Right cardiac atrium (tissue), 5 donors: ENCODE results near the gene KIFAP3. TPM values are rescaled to one million over a fixed set of nuclear protein-coding genes. Genes with fewer than 3 reads are reported as not detected.
A peak's percentile ranks its signal among the peaks of the same experiment; 100 is the strongest.
"Not testable (repeated sequence)": the region's sequence is repeated elsewhere in the genome, so short reads cannot be mapped to it uniquely, and the experiment has no call there.

Source experiments
- ATAC-seq, 2 donors: fragments of 200-7000 bp; cut with Tn5 transposase; one replicate each; pipeline versions ENCODE4 v1.8.0 to v1.9.1; 2020; ENCODE audit warnings: moderate library complexity in 2 of 2, mild to moderate bottlenecking in 1 of 2
- DNase-seq, 3 donors: peaks; one replicate each; pipeline ENCODE4 v3.0.0-alpha.2; 2020
- H3K27ac ChIP-seq: one replicate; pipeline ENCODE4 v1.5.1; 2013; ENCODE audit warnings: mild to moderate bottlenecking, low read length, control low read depth, moderate library complexity
- H3K27me3 ChIP-seq: one replicate; pipeline ENCODE4 v1.6.1; 2013; ENCODE audit not compliant: control insufficient read depth, insufficient read depth
- H3K4me1 ChIP-seq: one replicate; pipeline ENCODE4 v1.6.1; 2013; ENCODE audit warnings: low read length; ENCODE audit not compliant: control insufficient read depth, insufficient read depth
- H3K4me3 ChIP-seq: one replicate; pipeline ENCODE4 v1.5.1; 2013; ENCODE audit warnings: low read length, control low read depth
- H3K9me3 ChIP-seq: one replicate; pipeline ENCODE4 v1.6.1; 2013; ENCODE audit warnings: low read length; ENCODE audit not compliant: control insufficient read depth
- WGBS: extraction: QIAGEN DNeasy Blood & Tissue Kit; methylation state at CpG from one replicate; pipeline ENCODE4 v1.1.7; 2013; 5-methylcytosine and 5-hydroxymethylcytosine counted together
- intact Hi-C, 4 donors: fragments of 100-400 bp; cut with DNase I; formaldehyde crosslinking; loops; one replicate each; pipeline versions ENCODE4 v1.11.0 to v1.14.0; 2022 to 2023
- polyA plus RNA-seq: library from polyadenylated mRNA; stranded (reverse); fragments of 200-250 nt; gene quantifications from one replicate; pipeline ENCODE4 v1.2.3, GENCODE V29; 2013
- total RNA-seq, 4 donors: library from RNA; stranded (reverse); fragmentation: NEBNext Ultra II Directional; extraction: Animal tissue kit (Norgen Biotek cat#: 25700); gene quantifications; one replicate each; pipeline ENCODE4 v1.2.1, GENCODE V29; 2021
- donor health status: healthy with polysubstance abuse.
- donor health status: DM: no; HTN: yes; CAD: no.
- donor health status: DM: no; HTN: no; CAD: no.
- donor health status: DM: no; HTN: yes; CAD: no; lungs with severe emphysema.
- donor health status: DM: yes; HTN: yes; CAD: no.

Gene KIFAP3
- total and polyA plus RNA-seq, 5 donors = 25.6 to 68.2 (median 54.7) TPM

DNA sequence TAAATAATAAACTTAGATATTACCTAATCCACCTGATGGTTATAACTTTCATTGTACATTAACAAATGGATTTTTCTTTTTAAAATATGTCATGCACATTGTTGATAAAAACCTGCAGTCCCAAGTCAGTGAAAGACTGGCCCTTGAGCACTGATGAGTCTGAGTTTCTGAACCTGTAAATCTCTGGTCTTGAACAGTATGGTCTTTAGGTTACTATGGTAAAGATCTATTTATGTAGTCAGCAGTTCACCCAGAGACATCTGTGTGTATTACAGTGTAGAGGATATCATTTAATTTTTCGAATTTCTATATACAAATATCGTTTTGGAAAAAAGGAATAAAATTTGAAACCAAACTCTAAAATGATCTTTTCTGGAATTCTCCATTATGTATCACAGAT lies 150.4 kb downstream of the KIFAP3 start:
- ATAC-seq (no peak), DNase-seq (no peak)
- Histone ChIP-seq H3K27ac (no peak overlapping the region), H3K4me3 (no peak overlapping the region), H3K4me1 (no peaks in the 10 kb centered on the region), H3K9me3 (no peaks in the 10 kb centered on the region), H3K27me3 (no peaks in the 10 kb centered on the region)
- intact Hi-C loops = loop anchor here in 2 of 4 donors (10.0 kb wide), 2 partner anchors 851 to 961 kb away; no protein-coding TSS in a partner anchor
- 98% methylated on average over 2 of the region's 2 CpGs for WGBS

DNA sequence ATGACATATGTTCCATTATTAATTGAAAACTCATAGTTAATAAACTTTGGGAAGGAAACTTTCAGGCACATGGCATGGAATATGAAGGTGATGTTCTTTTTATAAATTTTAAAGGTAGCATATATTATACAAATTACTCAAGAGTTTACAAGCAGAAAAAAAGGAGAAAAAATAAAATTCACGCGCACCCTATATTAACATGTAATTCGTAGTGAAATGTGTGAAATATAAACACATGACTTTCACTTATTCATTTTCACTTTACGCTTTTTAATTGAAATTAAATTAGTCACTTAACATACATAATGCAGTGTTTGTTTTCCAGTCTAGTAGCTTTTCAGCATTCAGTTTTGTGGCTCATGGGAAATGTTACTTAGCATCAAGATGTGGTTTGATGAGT lies 153.4 kb downstream of the KIFAP3 start:
- no peak for DNase-seq

DNA sequence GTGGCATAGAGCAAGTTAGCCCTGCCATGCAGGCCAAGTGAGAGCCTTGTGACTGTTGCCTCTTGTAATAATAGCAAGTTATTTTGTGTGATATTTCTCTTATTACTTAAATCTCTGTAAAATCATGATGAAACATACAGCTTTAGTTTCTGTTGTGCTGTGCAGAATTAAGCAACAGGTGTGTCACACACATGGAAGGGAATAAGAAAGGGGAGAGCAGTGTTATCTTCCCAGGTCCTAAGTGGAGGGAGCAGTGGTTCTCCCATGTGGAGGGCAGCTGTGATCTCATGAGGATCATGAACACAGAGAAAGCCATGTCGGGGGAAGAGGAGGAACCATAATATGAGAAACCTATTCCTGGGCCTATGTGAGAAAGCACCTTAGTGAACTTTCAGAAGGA lies 155.6 kb downstream of the KIFAP3 start:
- 94% methylated on average over 1 of the region's 1 CpG for WGBS
- Histone ChIP-seq H3K27ac (no peak overlapping the region), H3K4me3 (no peak overlapping the region), H3K4me1 (no peaks in the 10 kb centered on the region), H3K27me3 (no peaks in the 10 kb centered on the region), H3K9me3 (no peaks in the 10 kb centered on the region)
- no peak for ATAC-seq
- no peak for DNase-seq
- intact Hi-C loops = no loop called here

More for the DNA sequence above, 153.4 kb downstream of the KIFAP3 start:
- ATAC-seq = no peak
- H3K4me1 ChIP-seq = no peaks in the 10 kb centered on the region
- no peak overlapping the region for H3K27ac ChIP-seq
- intact Hi-C loops = loop anchor here in 2 of 4 donors (10.0 kb wide), 2 partner anchors 854 to 964 kb away; no protein-coding TSS in a partner anchor
- H3K27me3 ChIP-seq = no peaks in the 10 kb centered on the region
- H3K9me3 ChIP-seq = no peaks in the 10 kb centered on the region
- no peak overlapping the region for H3K4me3 ChIP-seq
- 97% methylated on average over 4 of the region's 4 CpGs for WGBS

DNA sequence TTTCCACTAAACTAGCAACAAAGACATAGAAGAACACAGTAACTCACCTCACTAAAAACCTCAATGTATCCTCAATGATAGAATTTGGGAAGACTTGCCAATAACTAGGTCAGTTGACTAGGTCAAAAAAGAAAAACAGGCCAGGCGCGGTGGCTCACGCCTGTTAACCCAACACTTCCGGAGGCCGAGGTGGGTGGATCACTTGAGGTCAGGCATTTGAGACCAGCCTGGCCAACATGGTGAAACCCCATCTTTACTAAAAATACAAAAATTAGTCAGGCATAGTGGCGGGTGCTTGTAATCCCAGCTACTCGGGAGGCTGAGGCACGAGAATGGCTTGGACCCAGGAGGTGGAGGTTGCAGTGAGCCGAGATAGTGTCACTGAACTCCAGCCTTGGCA lies 156.3 kb downstream of the KIFAP3 start:
- H3K4me3 ChIP-seq, ATAC-seq, H3K4me1 ChIP-seq, H3K27me3 ChIP-seq, intact Hi-C loops, H3K27ac ChIP-seq, DNase-seq, H3K9me3 ChIP-seq: not testable (repeated sequence)
- WGBS = 96% methylated on average over 9 of the region's 9 CpGs

DNA sequence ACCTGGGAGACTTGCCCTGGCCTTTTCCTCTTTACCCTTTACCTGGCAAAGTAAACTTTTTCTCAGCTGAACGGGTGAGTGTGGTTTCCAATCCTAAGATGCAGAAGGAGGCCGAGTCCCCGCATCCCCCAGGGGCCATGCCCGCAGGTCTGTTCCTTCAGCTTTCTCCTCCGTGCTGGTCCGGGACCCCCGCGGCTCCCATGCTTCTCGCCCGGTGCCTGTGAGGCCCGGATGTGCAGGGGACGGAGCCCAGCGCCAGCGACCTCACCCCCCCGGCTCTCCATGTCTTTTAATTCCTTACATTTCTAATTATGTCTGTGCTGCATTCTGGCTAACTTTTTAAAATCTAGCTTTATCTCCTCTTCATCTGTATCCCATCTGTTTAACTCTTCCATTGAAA lies 159.3 kb downstream of the KIFAP3 start:
- intact Hi-C loops = no loop called here
- Histone ChIP-seq H3K27me3 (no peaks in the 10 kb centered on the region), H3K9me3 (no peaks in the 10 kb centered on the region), H3K4me1 (no peaks in the 10 kb centered on the region), H3K4me3 (no peak overlapping the region), H3K27ac (no peak overlapping the region)
- DNase-seq (peak in 1 of 3 donors; percentile 44), ATAC-seq (no peak)
- WGBS = 41% methylated on average over 15 of the region's 15 CpGs

DNA sequence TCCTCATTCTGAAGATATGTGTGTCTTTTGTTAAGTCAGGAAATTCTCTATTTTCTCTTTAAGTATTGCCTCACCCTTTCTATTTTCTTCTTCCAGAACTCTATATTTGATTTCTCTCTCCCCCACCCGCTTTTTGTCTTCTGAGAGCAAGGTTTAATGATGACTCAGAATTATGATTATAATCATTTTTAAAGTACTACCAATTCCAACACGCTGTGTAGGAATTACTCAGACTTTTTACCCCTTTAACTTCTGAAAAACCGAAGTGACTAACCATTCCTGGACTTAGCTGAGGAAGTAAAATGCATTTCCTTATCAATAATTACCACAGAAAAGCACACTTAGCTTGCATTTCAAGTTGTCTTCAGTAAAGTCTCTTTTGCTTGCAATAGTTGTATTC lies 160.0 kb downstream of the KIFAP3 start:
- 52% methylated on average over 3 of the region's 3 CpGs for WGBS
- DNase-seq (no peak), ATAC-seq (no peak)
- no peaks in the 10 kb centered on the region for H3K9me3 ChIP-seq
- H3K4me1 ChIP-seq = no peaks in the 10 kb centered on the region
- no peaks in the 10 kb centered on the region for H3K27me3 ChIP-seq
- H3K27ac ChIP-seq = no peak overlapping the region
- no peak overlapping the region for H3K4me3 ChIP-seq
- intact Hi-C loops = no loop called here

DNA sequence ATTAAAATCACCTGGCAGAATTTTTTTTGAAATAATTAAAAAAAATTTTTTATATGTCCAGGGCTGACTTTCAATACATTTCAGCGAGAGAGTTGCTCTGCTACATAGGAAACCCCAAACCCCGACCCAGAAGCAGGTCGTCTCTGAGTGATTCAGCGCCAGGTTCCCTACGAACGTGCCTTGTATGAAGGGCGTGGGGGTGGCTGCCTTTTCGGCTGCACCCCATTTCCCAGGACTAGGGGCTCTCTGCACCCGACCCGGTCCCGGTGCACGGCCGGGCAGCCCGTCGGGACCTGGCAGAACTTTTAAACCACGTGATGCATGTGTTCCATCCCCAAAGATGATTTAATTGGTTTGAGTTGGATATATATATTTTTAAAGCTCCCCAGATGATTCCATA lies 165.0 kb downstream of the KIFAP3 start:
- ATAC-seq = no peak
- DNase-seq = no peak

DNA sequence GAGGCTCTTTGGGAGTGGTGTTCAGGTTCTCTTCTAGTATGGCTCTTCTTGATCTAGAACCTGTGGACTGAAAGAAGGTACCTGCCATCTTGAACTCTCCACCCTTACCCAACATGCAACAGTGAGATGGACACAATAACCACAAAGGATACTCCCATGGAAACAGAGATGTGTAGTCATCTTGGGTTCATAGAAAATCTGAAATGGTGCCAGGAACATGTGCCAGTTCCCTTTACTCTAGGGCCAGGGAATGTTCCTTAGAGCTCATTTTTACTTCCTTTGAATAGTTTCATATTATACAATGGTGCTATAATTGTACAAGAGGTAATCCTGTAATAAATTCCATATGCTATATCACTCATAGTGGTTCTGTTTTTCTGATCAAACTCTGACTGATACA lies 167.6 kb downstream of the KIFAP3 start:
- intact Hi-C loops = no loop called here
- no peak for ATAC-seq

More for the DNA sequence above, 165.0 kb downstream of the KIFAP3 start:
- no peak overlapping the region for H3K27ac ChIP-seq
- H3K9me3 ChIP-seq = no peaks in the 10 kb centered on the region
- intact Hi-C loops = no loop called here
- WGBS = 92% methylated on average over 16 of the region's 16 CpGs
- no peaks in the 10 kb centered on the region for H3K4me1 ChIP-seq
- no peak overlapping the region for H3K4me3 ChIP-seq
- no peaks in the 10 kb centered on the region for H3K27me3 ChIP-seq

DNA sequence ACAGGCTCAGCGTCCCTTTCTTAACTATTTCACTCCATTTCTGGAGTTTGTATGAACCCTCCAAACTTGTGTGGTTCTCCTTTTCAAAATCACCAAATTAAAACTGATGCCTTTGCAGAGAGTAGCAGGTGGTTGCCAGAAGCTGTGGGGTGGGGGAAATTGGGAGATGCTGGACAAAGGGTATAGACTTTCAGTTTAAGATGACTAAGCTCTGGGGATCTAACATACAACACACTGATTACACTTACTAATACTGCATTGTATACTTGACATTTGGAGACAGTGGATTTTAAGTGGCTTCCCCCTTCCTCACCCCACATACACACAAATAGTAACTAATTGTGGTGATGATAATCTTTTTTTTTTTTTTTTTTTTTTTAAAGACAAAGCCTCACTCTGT lies 169.7 kb downstream of the KIFAP3 start:
- no peak overlapping the region for H3K4me3 ChIP-seq
- 84% methylated on average over 1 of the region's 1 CpG for WGBS
- H3K9me3 ChIP-seq = no peaks in the 10 kb centered on the region
- no peak overlapping the region for H3K27ac ChIP-seq
- H3K27me3 ChIP-seq = no peaks in the 10 kb centered on the region
- no peaks in the 10 kb centered on the region for H3K4me1 ChIP-seq
- DNase-seq (no peak), ATAC-seq (no peak)
- intact Hi-C loops = no loop called here

More for the DNA sequence above, 167.6 kb downstream of the KIFAP3 start:
- no peak for DNase-seq
- Histone ChIP-seq H3K27ac (no peak overlapping the region), H3K9me3 (no peaks in the 10 kb centered on the region), H3K4me3 (no peak overlapping the region), H3K4me1 (no peaks in the 10 kb centered on the region), H3K27me3 (no peaks in the 10 kb centered on the region)

DNA sequence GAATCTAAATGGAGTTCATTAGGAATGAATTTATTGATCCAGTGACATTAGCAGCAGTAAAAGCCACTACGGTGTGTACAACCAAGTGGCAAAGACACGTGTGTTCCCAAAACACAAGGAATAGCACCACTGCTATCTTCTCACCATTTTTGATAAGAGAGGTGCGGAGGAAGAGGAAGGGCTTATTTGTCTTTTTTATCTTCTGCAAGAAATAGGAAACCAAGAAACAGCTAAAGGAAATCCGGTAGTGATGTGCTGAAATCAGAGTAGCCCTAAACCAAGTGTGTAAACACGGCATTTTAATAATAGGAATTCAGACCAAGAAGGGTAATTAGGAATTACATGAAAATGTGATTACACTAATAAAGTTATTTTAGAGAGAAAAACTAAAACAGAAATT lies 171.7 kb downstream of the KIFAP3 start:
- Histone ChIP-seq H3K9me3 (no peaks in the 10 kb centered on the region), H3K27ac (no peak overlapping the region), H3K27me3 (no peaks in the 10 kb centered on the region), H3K4me3 (no peak overlapping the region), H3K4me1 (no peaks in the 10 kb centered on the region)
- WGBS = 34% methylated on average over 5 of the region's 5 CpGs
- ATAC-seq (no peak), DNase-seq (no peak)
- intact Hi-C loops = no loop called here

DNA sequence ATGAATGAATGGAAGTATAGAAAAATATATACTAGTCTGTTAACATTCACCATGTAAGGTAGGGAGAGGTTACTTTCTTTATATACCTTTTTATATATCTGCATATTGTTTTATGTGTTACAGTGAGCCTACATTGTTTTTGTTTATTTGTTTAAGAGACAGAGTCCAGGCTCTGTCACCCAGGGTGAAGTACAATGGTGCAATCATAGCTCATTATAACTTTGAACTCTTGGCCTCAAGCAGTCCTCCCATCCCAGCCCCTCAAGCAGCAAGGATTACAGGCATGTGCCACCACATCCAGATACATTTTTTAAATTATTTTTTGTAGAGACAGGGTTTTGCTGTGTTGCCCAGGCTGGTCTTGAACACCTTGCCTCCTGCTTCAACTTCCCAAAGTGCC lies 173.4 kb downstream of the KIFAP3 start:
- Histone ChIP-seq H3K4me3 (no peak overlapping the region), H3K27ac (no peak overlapping the region), H3K9me3 (no peaks in the 10 kb centered on the region), H3K27me3 (no peaks in the 10 kb centered on the region), H3K4me1 (no peaks in the 10 kb centered on the region)
- DNase-seq = no peak
- intact Hi-C loops = no loop called here
- ATAC-seq = no peak

DNA sequence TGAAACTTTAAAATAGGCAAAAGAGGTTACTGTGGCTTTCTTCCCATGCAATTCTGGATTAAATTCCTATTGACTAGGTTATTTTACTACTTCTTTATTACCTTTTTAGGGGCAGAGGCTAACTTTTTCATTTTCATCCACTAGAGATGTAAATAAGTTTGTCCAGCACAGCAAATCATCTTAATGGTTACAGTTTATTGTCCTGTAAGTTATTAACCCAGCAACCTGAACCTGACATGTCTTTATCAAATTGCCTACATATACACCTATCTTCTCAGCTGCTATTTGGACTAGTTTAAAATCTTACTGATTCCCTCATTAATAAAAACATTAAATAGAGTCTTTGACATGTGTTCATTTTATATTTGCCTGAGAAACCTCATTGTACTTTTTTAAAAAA lies 173.9 kb downstream of the KIFAP3 start:
- H3K27me3 ChIP-seq = no peaks in the 10 kb centered on the region

More for the DNA sequence above, 173.9 kb downstream of the KIFAP3 start:
- intact Hi-C loops = no loop called here
- DNase-seq (no peak), ATAC-seq (no peak)
- Histone ChIP-seq H3K9me3 (no peaks in the 10 kb centered on the region), H3K4me1 (no peaks in the 10 kb centered on the region), H3K27ac (no peak overlapping the region), H3K4me3 (no peak overlapping the region)
